Heart right ventricle (tissue), 16 donors: ENCODE results near the gene TPX2. TPM values are rescaled to one million over a fixed set of nuclear protein-coding genes. Genes with fewer than 3 reads are reported as not detected.

Experiments used
- ATAC-seq, 8 donors: fragments of 200-7000 bp; cut with Tn5 transposase; one replicate each; pipeline ENCODE4 v1.9.1; 2020; ENCODE audit warnings: mild to moderate bottlenecking in 8 of 8, moderate library complexity in 8 of 8, moderate number of reproducible peaks in 1 of 8
- DNase-seq, 2 donors: peaks; one replicate each; pipeline ENCODE4 v3.0.0-alpha.2; 2020
- H3K27ac ChIP-seq, 10 donors: fragments of 200-600 bp; sonication (generic) in 2 of 10; one replicate each; pipeline versions ENCODE4 v1.5.0 to v1.8.0; 2020 to 2022; ENCODE audit warnings: mild to moderate bottlenecking in 3 of 10
- H3K27me3 ChIP-seq, 7 donors: fragments of 200-600 bp; one replicate each; pipeline ENCODE4 v1.8.0; 2021 to 2022; ENCODE audit warnings: mild to moderate bottlenecking in 2 of 7
- H3K36me3 ChIP-seq, 9 donors: fragments of 200-600 bp; sonication (generic) in 1 of 9; one replicate each; pipeline versions ENCODE4 v1.5.0 to v1.8.0; 2020 to 2022; ENCODE audit warnings: mild to moderate bottlenecking in 2 of 9
- H3K4me1 ChIP-seq, 9 donors: fragments of 200-600 bp; sonication (generic) in 1 of 9; one replicate each; pipeline versions ENCODE4 v1.5.0 to v1.8.0; 2020 to 2022; ENCODE audit warnings: mild to moderate bottlenecking in 4 of 9
- H3K4me3 ChIP-seq, 10 donors: fragments of 200-600 bp; sonication (generic) in 2 of 10; one replicate each; pipeline versions ENCODE4 v1.5.0 to v1.8.0; 2020 to 2022; ENCODE audit warnings: mild to moderate bottlenecking in 7 of 10, moderate library complexity in 2 of 10
- H3K9me3 ChIP-seq, 11 donors: fragments of 200-600 bp in 10 of 11; sonication (generic) in 2 of 11; one replicate each; pipeline versions ENCODE4 v1.5.0 to v1.8.0; 2013 to 2022; ENCODE audit warnings: mild to moderate bottlenecking in 2 of 11, control low read depth in 1 of 11, moderate library complexity in 1 of 11
- WGBS, 2 donors: extraction: QIAGEN DNeasy Blood & Tissue Kit; methylation state at CpG; one replicate each; pipeline ENCODE4 v1.1.7; 2013; ENCODE audit warnings: inconsistent platforms in 1 of 2; 5-methylcytosine and 5-hydroxymethylcytosine counted together
- intact Hi-C, 10 donors: fragments of 100-400 bp; cut with DNase I; formaldehyde crosslinking; loops; one replicate each; pipeline versions ENCODE4 v1.11.1 to v1.14.2; 2022
- polyA plus RNA-seq, 2 donors: library from polyadenylated mRNA; stranded (reverse); fragments of 200-250 nt; gene quantifications; one replicate each; pipeline ENCODE4 v1.2.3, GENCODE V29; 2013
- total RNA-seq, 10 donors: library from RNA; stranded (reverse); fragmentation: NEBNext Ultra II Directional in 3 of 10; extraction: Animal tissue kit (Norgen Biotek cat#: 25700) in 3 of 10; gene quantifications; one replicate each; pipeline versions ENCODE4 v1.2.1 to v1.2.4, GENCODE V29; 2021 to 2023
- TF ChIP-seq, protein P1 (sequence below), 9 donors: fragments of 200-600 bp; sonication (generic) in 2 of 9; IDR thresholded peaks; one replicate each; pipeline versions ENCODE4 v1.5.0 to v1.8.0; 2021 to 2022; ENCODE audit warnings: antibody characterized with exemption in 9 of 9, mild to moderate bottlenecking in 5 of 9, moderate library complexity in 1 of 9
- donor health status: Arrhythmogenic right ventricular cardiomyopathy.
- donor health status: ischemic (EF 13 %, LVEDD 7.1; RV severe dilation, severe dysfunction).
- donor health status: healthy with polysubstance abuse.
- donor health status: DM: no; HTN: yes; CAD: no.
- donor health status: DM: no; HTN: no; CAD: no.
- donor health status: ischemic (EF 25% LVEDD 6.9; RV normal size, moderate dysfunction).
- donor health status: ischemic (EF 25% LVEDD 5.7; RV mildly dilated, moderate dysfunction).
- donor health status: healthy.
- donor health status: DM: yes; HTN: yes; CAD: no.
- donor health status: Ischemic cardiomyopathy.
- donor health status: ischemic (EF 35%, LVEDD 5.7; RV mildly dilated, moderate dysfunction).
- donor health status: nonischemic (EF 11% LVEDD 7.7; RV severe dilation, severe dysfunction).
- donor health status: DM: yes; HTN: yes; CAD: no.
- donor health status: PGD.
- donor health status: ischemic (EF 29% LVEDD 5.4; RV normal size, mild dysfunction).
- donor health status: nonischemic (EF 23%, LVEDD 6.1; RV moderate dilation, normal function).

The TPX2 gene
- total and polyA plus RNA-seq, 12 donors: 0.17 to 9.6 (median 0.78) TPM

GRCh38 chr20:31819083-31819784 lies 80.1 kb downstream of the TPX2 start, which contains the start of gene MYLK2:
Gene MYLK2, plus strand, starts transcription at chr20:31819356. Its CDS starts 225 bp downstream, at chr20:31819581.
- Histone ChIP-seq H3K27ac (no peak within 1 kb of the TSS), H3K4me3 (no peak within 1 kb of the TSS), H3K4me1 (peaks cover 6 to 32% (median 23%) of the 10 kb centered on the region in 9 donors), H3K9me3 (no peaks in the 10 kb centered on the region), H3K27me3 (peaks cover 0 to 6% (median 0%) of the 10 kb centered on the region in 7 donors), H3K36me3 (no peaks in the 10 kb centered on the region)
- ATAC-seq (peak in 6 of 8 donors; percentile 9 to 55 (median 20)), DNase-seq (peak in 1 of 2 donors; percentile 58)
- WGBS, 2 donors: 38 to 48% methylated on average over 16 of the region's 16 CpGs
- TF ChIP-seq, protein P1, sequence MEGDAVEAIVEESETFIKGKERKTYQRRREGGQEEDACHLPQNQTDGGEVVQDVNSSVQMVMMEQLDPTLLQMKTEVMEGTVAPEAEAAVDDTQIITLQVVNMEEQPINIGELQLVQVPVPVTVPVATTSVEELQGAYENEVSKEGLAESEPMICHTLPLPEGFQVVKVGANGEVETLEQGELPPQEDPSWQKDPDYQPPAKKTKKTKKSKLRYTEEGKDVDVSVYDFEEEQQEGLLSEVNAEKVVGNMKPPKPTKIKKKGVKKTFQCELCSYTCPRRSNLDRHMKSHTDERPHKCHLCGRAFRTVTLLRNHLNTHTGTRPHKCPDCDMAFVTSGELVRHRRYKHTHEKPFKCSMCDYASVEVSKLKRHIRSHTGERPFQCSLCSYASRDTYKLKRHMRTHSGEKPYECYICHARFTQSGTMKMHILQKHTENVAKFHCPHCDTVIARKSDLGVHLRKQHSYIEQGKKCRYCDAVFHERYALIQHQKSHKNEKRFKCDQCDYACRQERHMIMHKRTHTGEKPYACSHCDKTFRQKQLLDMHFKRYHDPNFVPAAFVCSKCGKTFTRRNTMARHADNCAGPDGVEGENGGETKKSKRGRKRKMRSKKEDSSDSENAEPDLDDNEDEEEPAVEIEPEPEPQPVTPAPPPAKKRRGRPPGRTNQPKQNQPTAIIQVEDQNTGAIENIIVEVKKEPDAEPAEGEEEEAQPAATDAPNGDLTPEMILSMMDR (IDR thresholded peaks at IDR 0.05): no peak
- intact Hi-C loops: no loop called here

GRCh38 chr20:31820228-31820627 lies 81.1 kb downstream of the TPX2 start:
- DNase-seq: no peak
- intact Hi-C loops: loop anchor here in 8 of 10 donors (5.0 to 10.0 kb wide), 4 partner anchors 212 to 275 kb away; no protein-coding TSS in a partner anchor
- Histone ChIP-seq H3K27ac (no peak overlapping the region), H3K27me3 (peaks cover 0 to 6% (median 0%) of the 10 kb centered on the region in 7 donors), H3K36me3 (no peaks in the 10 kb centered on the region), H3K4me1 (peaks cover 2 to 27% (median 16%) of the 10 kb centered on the region in 9 donors), H3K9me3 (no peaks in the 10 kb centered on the region), H3K4me3 (no peak overlapping the region)
- 77 to 90% methylated on average over 6 of the region's 6 CpGs for whole genome bisulfite sequencing, 2 donors
- no peak for ATAC-seq
- TF ChIP-seq, protein P1 (IDR thresholded peaks at IDR 0.05): no peak

DNA sequence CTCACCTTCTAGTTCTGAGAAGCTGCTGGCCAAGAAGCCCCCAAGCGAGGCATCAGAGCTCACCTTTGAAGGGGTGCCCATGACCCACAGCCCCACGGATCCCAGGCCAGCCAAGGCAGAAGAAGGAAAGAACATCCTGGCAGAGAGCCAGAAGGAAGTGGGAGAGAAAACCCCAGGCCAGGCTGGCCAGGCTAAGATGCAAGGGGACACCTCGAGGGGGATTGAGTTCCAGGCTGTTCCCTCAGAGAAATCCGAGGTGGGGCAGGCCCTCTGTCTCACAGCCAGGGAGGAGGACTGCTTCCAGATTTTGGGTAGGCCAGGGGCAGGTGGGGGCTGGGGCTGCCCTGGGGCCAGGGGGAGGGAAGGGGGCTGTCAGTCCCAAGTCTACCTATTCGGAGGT lies 82.3 kb downstream of the TPX2 start:
- Histone ChIP-seq H3K27ac (no peak overlapping the region), H3K4me1 (peaks cover 0 to 18% (median 8%) of the 10 kb centered on the region in 9 donors), H3K9me3 (no peaks in the 10 kb centered on the region), H3K36me3 (no peaks in the 10 kb centered on the region), H3K27me3 (peaks cover 0 to 6% (median 0%) of the 10 kb centered on the region in 7 donors), H3K4me3 (no peak overlapping the region)
- ATAC-seq (no peak), DNase-seq (no peak)
- WGBS, 2 donors: 61 to 72% methylated on average over 5 of the region's 5 CpGs
- TF ChIP-seq, protein P1 (IDR thresholded peaks at IDR 0.05): no peak
- intact Hi-C loops: loop anchor here in 8 of 10 donors (5.0 to 10.0 kb wide), 4 partner anchors 211 to 273 kb away; no protein-coding TSS in a partner anchor

GRCh38 chr20:31822421-31823330 lies 83.6 kb downstream of the TPX2 start:
- intact Hi-C loops: loop anchor here (1.0 to 10.0 kb wide), 9 partner anchors 24 to 272 kb away; no protein-coding TSS in a partner anchor
- peak overlapping the region in 1 of 10 donors; percentile 6 for H3K4me3 ChIP-seq
- peak; percentile 83 to 93 (median 88) for ATAC-seq

More at GRCh38 chr20:31822421-31823330, 83.6 kb downstream of the TPX2 start:
- no peaks in the 10 kb centered on the region for H3K36me3 ChIP-seq
- peak; percentile 82 for DNase-seq
- TF ChIP-seq, protein P1 (IDR thresholded peaks at IDR 0.05): peak; percentile 96 to 100 (median 99)
- H3K9me3 ChIP-seq: no peaks in the 10 kb centered on the region
- H3K27ac ChIP-seq: peak overlapping the region in 5 of 10 donors; percentile 8 to 65 (median 41)
- peaks cover 0 to 18% (median 8%) of the 10 kb centered on the region in 9 donors for H3K4me1 ChIP-seq
- 6% methylated on average over 29 of the region's 29 CpGs for WGBS, 2 donors
- H3K27me3 ChIP-seq: peaks cover 0 to 6% (median 0%) of the 10 kb centered on the region in 7 donors
